Measurements from ENCODE around the gene L1TD1.
"Not testable (repeated sequence)": the region's sequence is repeated elsewhere in the genome, so short reads cannot be mapped to it uniquely, and the experiment has no call there.

L1TD1 gene

GRCh38 chr1:62208087-62208486 is 13.4 kb downstream of the L1TD1 start:
- Histone ChIP-seq H3K4me3 (ENCODE audit: low read depth, low read length) (no peak overlapping the region), H3K9ac (ENCODE audit: low read length) (no peak overlapping the region), H3K4me1 (ENCODE audit: control insufficient read depth, insufficient read depth, low read length) (no peaks in the 10 kb centered on the region), H3K27ac (ENCODE audit: low read depth, low read length) (no peak overlapping the region), H3K36me3 (ENCODE audit: control insufficient read depth, insufficient read depth, low read length) (peaks cover 83% of the 10 kb centered on the region), H3K27me3 (ENCODE audit: control insufficient read depth, insufficient read depth, low read length) (no peaks in the 10 kb centered on the region), H3K9me3 (ENCODE audit: control insufficient read depth, insufficient read depth, low read depth, low read length) (peaks cover 7% of the 10 kb centered on the region; the same call in 1 of the 2 replicates)

- Histone ChIP-seq H3K36me3 (ENCODE audit: control insufficient read depth, insufficient read depth, low read length) (peaks cover 74% of the 10 kb centered on the region), H3K9me3 (ENCODE audit: control insufficient read depth, insufficient read depth, low read depth, low read length) (peaks cover 7% of the 10 kb centered on the region; the same call in 1 of the 2 replicates), H3K9ac (ENCODE audit: low read length) (no peak overlapping the region)
These were observed 14.3 kb downstream of the L1TD1 start for GRCh38 chr1:62208970-62209369.

DNA sequence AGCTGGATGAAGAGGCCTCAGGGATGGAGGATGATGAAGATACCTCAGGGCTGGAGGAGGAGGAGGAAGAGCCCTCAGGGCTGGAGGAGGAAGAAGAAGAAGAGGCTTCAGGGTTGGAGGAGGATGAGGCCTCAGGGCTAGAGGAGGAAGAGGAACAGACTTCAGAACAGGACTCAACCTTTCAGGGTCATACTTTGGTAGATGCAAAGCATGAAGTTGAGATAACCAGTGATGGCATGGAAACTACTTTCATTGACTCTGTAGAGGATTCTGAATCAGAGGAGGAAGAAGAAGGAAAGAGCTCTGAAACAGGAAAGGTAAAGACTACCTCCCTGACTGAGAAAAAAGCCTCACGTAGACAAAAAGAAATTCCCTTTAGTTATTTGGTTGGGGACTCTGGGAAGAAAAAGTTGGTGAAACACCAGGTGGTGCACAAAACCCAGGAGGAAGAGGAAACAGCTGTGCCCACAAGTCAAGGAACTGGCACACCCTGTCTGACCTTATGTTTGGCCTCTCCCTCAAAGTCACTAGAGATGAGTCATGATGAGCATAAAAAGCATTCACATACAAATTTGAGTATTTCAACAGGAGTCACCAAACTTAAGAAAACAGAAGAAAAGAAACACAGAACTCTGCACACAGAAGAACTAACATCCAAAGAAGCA is 15.4 kb downstream of the L1TD1 start:
- Histone ChIP-seq H3K4me3 (ENCODE audit: low read depth, low read length) (no peak overlapping the region), H3K27ac (ENCODE audit: low read depth, low read length) (no peak overlapping the region), H3K36me3 (ENCODE audit: control insufficient read depth, insufficient read depth, low read length) (peaks cover 67% of the 10 kb centered on the region), H3K9ac (ENCODE audit: low read length) (no peak overlapping the region), H3K9me3 (ENCODE audit: control insufficient read depth, insufficient read depth, low read depth, low read length) (peaks cover 7% of the 10 kb centered on the region; the same call in 1 of the 2 replicates), H3K4me1 (ENCODE audit: control insufficient read depth, insufficient read depth, low read length) (no peaks in the 10 kb centered on the region), H3K27me3 (ENCODE audit: control insufficient read depth, insufficient read depth, low read length) (no peaks in the 10 kb centered on the region)

More at GRCh38 chr1:62208970-62209369, 14.3 kb downstream of the L1TD1 start:
- Histone ChIP-seq H3K4me1 (ENCODE audit: control insufficient read depth, insufficient read depth, low read length) (no peaks in the 10 kb centered on the region), H3K27me3 (ENCODE audit: control insufficient read depth, insufficient read depth, low read length) (no peaks in the 10 kb centered on the region), H3K27ac (ENCODE audit: low read depth, low read length) (no peak overlapping the region), H3K4me3 (ENCODE audit: low read depth, low read length) (no peak overlapping the region)

- H3K36me3 ChIP-seq (ENCODE audit: control insufficient read depth, insufficient read depth, low read length): peaks cover 61% of the 10 kb centered on the region
- H3K9me3 ChIP-seq (ENCODE audit: control insufficient read depth, insufficient read depth, low read depth, low read length): peaks cover 7% of the 10 kb centered on the region; the same call in 1 of the 2 replicates
- H3K4me3 ChIP-seq (ENCODE audit: low read depth, low read length): no peak overlapping the region
- no peaks in the 10 kb centered on the region for H3K4me1 ChIP-seq (ENCODE audit: control insufficient read depth, insufficient read depth, low read length)
- H3K9ac ChIP-seq (ENCODE audit: low read length): no peak overlapping the region
- no peaks in the 10 kb centered on the region for H3K27me3 ChIP-seq (ENCODE audit: control insufficient read depth, insufficient read depth, low read length)
- H3K27ac ChIP-seq (ENCODE audit: low read depth, low read length): no peak overlapping the region
These were observed 16.3 kb downstream of the L1TD1 start for GRCh38 chr1:62210960-62211359.

DNA sequence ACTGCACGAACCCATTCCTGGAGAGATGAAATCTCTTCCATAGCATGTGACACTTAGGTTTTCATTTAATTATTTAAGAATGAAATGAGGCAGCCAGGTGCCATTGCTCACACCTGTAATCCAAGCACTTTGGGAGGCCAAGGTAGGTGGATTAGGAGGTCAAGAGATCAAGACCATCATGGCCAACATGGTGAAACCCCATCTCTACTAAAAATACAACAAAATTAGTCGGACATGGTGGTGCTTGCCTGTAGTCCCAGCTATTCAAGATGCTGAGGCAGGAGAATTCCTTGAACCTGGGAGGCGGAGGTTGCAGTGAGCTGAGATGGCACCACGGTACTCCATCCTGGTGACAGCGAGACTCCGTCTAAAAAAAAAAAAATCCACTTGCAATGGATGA is 17.8 kb downstream of the L1TD1 start:
- Histone ChIP-seq H3K4me1 (ENCODE audit: control insufficient read depth, insufficient read depth, low read length) (no peaks in the 10 kb centered on the region), H3K9ac (ENCODE audit: low read length) (no peak overlapping the region), H3K36me3 (ENCODE audit: control insufficient read depth, insufficient read depth, low read length) (peaks cover 48% of the 10 kb centered on the region), H3K27me3 (ENCODE audit: control insufficient read depth, insufficient read depth, low read length) (no peaks in the 10 kb centered on the region), H3K9me3 (ENCODE audit: control insufficient read depth, insufficient read depth, low read depth, low read length) (peaks cover 7% of the 10 kb centered on the region; the same call in 1 of the 2 replicates), H3K27ac (ENCODE audit: low read depth, low read length) (no peak overlapping the region), H3K4me3 (ENCODE audit: low read depth, low read length) (no peak overlapping the region)

DNA sequence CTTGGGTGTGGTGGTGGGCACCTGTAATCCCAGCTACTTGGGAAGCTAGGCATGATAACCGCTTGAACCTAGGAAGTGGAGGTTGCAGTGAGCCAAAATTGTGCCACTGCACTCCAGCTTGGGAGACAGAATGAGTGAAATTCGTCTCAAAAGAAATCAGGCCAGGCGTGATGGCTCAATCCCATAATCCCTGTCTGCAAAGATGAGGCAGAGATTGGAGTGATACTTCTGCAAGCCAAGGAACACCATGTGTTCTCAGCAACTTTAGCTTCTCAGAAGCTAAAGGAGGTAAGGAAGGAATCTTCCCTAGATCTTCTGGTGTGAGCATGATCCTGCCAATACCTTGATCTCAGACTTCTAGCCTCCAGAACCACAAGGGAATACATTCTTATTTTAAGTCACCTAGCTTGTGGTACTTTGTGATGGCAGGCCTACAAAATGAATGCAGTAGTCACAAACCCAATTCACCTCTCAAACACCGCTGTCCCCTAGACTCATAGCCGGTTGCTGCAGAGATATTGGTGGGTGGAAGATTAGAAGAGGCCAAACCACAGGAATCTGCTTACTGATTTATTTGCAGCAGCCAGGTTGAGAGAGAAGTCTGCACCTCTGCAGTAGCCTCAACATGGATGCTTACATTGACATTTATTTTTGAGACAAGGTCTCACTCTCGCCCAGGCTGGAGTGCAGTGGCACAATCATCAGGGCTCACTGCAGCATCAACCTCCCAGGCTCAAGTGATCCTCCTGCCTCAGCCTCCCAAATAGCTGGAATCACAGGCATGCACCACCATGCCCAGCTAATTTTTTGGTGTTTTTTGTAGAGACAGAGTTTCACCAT is 18.6 kb downstream of the L1TD1 start:
- Histone ChIP-seq H3K4me1 (ENCODE audit: control insufficient read depth, insufficient read depth, low read length) (no peaks in the 10 kb centered on the region), H3K9me3 (ENCODE audit: control insufficient read depth, insufficient read depth, low read depth, low read length) (peaks cover 7% of the 10 kb centered on the region; the same call in 1 of the 2 replicates), H3K36me3 (ENCODE audit: control insufficient read depth, insufficient read depth, low read length) (peaks cover 47% of the 10 kb centered on the region), H3K4me3 (ENCODE audit: low read depth, low read length) (no peak overlapping the region), H3K27me3 (ENCODE audit: control insufficient read depth, insufficient read depth, low read length) (no peaks in the 10 kb centered on the region), H3K9ac (ENCODE audit: low read length) (no peak overlapping the region), H3K27ac (ENCODE audit: low read depth, low read length) (no peak overlapping the region)

DNA sequence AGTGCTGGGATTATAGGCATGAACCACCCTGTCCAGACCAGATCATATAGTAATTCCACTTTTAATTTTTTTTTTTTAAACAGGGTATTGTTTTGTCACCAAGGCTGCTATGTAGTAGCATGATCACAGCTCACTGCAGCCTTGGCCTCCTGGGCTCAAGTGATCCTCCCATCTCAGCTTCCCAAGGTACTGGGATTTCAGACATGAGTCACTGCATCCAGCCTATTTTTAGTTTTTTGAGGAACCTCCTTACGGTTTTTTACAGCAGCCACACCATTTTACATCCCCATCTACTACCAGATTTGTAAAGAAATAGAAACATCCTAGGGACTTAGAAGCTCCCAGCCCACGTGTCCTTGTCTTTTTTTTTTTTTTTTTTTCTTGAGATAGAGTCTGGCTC is 24.0 kb downstream of the L1TD1 start:
- no peak overlapping the region for H3K9ac ChIP-seq (ENCODE audit: low read length)
- H3K27ac ChIP-seq (ENCODE audit: low read depth, low read length): no peak overlapping the region
- H3K9me3 ChIP-seq (ENCODE audit: control insufficient read depth, insufficient read depth, low read depth, low read length): no peaks in the 10 kb centered on the region
- H3K4me1 ChIP-seq (ENCODE audit: control insufficient read depth, insufficient read depth, low read length): no peaks in the 10 kb centered on the region
- H3K4me3 ChIP-seq (ENCODE audit: low read depth, low read length): no peak overlapping the region
- H3K27me3 ChIP-seq (ENCODE audit: control insufficient read depth, insufficient read depth, low read length): no peaks in the 10 kb centered on the region
- H3K36me3 ChIP-seq (ENCODE audit: control insufficient read depth, insufficient read depth, low read length): peaks cover 17% of the 10 kb centered on the region

DNA sequence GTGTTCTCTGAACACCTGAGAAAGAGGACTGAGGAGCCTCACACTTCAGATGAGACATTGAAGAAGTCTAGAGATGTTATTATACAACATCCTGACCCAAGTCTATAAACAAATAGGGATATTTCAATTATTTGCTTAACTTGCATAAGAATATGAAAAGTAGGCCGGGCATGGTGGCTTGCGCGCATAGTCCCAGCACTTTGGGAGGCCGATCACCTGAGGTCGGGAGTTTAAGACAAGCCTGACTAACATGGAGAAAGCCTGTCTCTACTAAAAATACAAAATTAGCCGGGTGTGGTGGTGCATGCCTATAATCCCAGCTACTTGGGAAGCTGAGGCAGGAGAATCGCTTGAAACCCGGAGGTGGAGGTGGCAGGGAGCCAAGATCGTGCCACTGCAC is 25.8 kb downstream of the L1TD1 start:
- H3K4me1 ChIP-seq (ENCODE audit: control insufficient read depth, insufficient read depth, low read length); H3K9ac ChIP-seq (ENCODE audit: low read length); H3K27me3 ChIP-seq (ENCODE audit: control insufficient read depth, insufficient read depth, low read length); H3K4me3 ChIP-seq (ENCODE audit: low read depth, low read length); H3K9me3 ChIP-seq (ENCODE audit: control insufficient read depth, insufficient read depth, low read depth, low read length); H3K27ac ChIP-seq (ENCODE audit: low read depth, low read length): not testable (repeated sequence)
- peaks cover 23% of the 10 kb centered on the region for H3K36me3 ChIP-seq (ENCODE audit: control insufficient read depth, insufficient read depth, low read length)

GRCh38 chr1:62221171-62221570 is 26.5 kb downstream of the L1TD1 start:
- Histone ChIP-seq H3K27me3 (ENCODE audit: control insufficient read depth, insufficient read depth, low read length) (no peaks in the 10 kb centered on the region), H3K4me3 (ENCODE audit: low read depth, low read length) (no peak overlapping the region), H3K27ac (ENCODE audit: low read depth, low read length) (no peak overlapping the region), H3K36me3 (ENCODE audit: control insufficient read depth, insufficient read depth, low read length) (peaks cover 29% of the 10 kb centered on the region), H3K4me1 (ENCODE audit: control insufficient read depth, insufficient read depth, low read length) (no peaks in the 10 kb centered on the region), H3K9me3 (ENCODE audit: control insufficient read depth, insufficient read depth, low read depth, low read length) (no peaks in the 10 kb centered on the region), H3K9ac (ENCODE audit: low read length) (no peak overlapping the region)

GRCh38 chr1:62222321-62222720 is 27.7 kb downstream of the L1TD1 start:
- Histone ChIP-seq H3K9ac (ENCODE audit: low read length) (no peak overlapping the region), H3K4me3 (ENCODE audit: low read depth, low read length) (no peak overlapping the region), H3K36me3 (ENCODE audit: control insufficient read depth, insufficient read depth, low read length) (peaks cover 39% of the 10 kb centered on the region), H3K27me3 (ENCODE audit: control insufficient read depth, insufficient read depth, low read length) (no peaks in the 10 kb centered on the region), H3K9me3 (ENCODE audit: control insufficient read depth, insufficient read depth, low read depth, low read length) (no peaks in the 10 kb centered on the region), H3K27ac (ENCODE audit: low read depth, low read length) (no peak overlapping the region), H3K4me1 (ENCODE audit: control insufficient read depth, insufficient read depth, low read length) (no peaks in the 10 kb centered on the region)

DNA sequence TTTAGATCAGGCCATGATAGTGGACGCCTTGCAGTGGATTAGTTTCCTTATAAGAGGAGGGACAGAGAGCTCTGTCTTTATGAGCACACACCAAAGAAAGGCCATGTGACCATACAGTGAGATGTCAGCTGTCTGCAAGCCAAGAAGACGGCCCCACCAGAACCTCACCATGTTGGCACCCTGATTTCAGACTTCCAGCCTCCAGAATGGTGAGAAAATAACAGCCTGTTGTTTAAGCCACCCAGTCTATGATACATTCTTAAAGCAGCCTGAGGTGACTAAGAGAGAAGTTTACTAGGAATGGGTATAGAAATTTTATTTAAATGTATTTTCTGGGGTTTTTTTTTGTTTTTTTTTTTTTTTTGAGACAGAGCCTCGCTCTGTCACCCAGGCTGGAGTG is 29.5 kb downstream of the L1TD1 start:
- H3K36me3 ChIP-seq (ENCODE audit: control insufficient read depth, insufficient read depth, low read length): peaks cover 48% of the 10 kb centered on the region

More for the DNA sequence above, 29.5 kb downstream of the L1TD1 start:
- no peaks in the 10 kb centered on the region for H3K27me3 ChIP-seq (ENCODE audit: control insufficient read depth, insufficient read depth, low read length)
- H3K9ac ChIP-seq (ENCODE audit: low read length): no peak overlapping the region
- H3K4me3 ChIP-seq (ENCODE audit: low read depth, low read length): no peak overlapping the region
- H3K4me1 ChIP-seq (ENCODE audit: control insufficient read depth, insufficient read depth, low read length): peaks cover 10% of the 10 kb centered on the region
- H3K27ac ChIP-seq (ENCODE audit: low read depth, low read length): no peak overlapping the region
- H3K9me3 ChIP-seq (ENCODE audit: control insufficient read depth, insufficient read depth, low read depth, low read length): no peaks in the 10 kb centered on the region

Data from HUES6 (cell line).